Measurements from ENCODE around the gene AEBP1.

GRCh38 chr7:44133295-44133694 is 29.1 kb downstream of the AEBP1 start:
- TF ChIP-seq, protein P1, sequence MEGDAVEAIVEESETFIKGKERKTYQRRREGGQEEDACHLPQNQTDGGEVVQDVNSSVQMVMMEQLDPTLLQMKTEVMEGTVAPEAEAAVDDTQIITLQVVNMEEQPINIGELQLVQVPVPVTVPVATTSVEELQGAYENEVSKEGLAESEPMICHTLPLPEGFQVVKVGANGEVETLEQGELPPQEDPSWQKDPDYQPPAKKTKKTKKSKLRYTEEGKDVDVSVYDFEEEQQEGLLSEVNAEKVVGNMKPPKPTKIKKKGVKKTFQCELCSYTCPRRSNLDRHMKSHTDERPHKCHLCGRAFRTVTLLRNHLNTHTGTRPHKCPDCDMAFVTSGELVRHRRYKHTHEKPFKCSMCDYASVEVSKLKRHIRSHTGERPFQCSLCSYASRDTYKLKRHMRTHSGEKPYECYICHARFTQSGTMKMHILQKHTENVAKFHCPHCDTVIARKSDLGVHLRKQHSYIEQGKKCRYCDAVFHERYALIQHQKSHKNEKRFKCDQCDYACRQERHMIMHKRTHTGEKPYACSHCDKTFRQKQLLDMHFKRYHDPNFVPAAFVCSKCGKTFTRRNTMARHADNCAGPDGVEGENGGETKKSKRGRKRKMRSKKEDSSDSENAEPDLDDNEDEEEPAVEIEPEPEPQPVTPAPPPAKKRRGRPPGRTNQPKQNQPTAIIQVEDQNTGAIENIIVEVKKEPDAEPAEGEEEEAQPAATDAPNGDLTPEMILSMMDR (conservative IDR thresholded peaks at IDR 0.05; ENCODE audit: low read depth in 2 of 2): no peak
- no peak for TF ChIP-seq EZH2 (IDR thresholded peaks at IDR 0.05; ENCODE audit: low read depth, unreplicated experiment)
- no peak for TF ChIP-seq NANOG (IDR thresholded peaks at IDR 0.05; ENCODE audit: borderline replicate concordance)
- TF ChIP-seq POLR2AphosphoS5 (IDR thresholded peaks at IDR 0.05; ENCODE audit: low read depth): no peak
- TF ChIP-seq, protein P2, sequence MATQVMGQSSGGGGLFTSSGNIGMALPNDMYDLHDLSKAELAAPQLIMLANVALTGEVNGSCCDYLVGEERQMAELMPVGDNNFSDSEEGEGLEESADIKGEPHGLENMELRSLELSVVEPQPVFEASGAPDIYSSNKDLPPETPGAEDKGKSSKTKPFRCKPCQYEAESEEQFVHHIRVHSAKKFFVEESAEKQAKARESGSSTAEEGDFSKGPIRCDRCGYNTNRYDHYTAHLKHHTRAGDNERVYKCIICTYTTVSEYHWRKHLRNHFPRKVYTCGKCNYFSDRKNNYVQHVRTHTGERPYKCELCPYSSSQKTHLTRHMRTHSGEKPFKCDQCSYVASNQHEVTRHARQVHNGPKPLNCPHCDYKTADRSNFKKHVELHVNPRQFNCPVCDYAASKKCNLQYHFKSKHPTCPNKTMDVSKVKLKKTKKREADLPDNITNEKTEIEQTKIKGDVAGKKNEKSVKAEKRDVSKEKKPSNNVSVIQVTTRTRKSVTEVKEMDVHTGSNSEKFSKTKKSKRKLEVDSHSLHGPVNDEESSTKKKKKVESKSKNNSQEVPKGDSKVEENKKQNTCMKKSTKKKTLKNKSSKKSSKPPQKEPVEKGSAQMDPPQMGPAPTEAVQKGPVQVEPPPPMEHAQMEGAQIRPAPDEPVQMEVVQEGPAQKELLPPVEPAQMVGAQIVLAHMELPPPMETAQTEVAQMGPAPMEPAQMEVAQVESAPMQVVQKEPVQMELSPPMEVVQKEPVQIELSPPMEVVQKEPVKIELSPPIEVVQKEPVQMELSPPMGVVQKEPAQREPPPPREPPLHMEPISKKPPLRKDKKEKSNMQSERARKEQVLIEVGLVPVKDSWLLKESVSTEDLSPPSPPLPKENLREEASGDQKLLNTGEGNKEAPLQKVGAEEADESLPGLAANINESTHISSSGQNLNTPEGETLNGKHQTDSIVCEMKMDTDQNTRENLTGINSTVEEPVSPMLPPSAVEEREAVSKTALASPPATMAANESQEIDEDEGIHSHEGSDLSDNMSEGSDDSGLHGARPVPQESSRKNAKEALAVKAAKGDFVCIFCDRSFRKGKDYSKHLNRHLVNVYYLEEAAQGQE (IDR thresholded peaks at IDR 0.05; ENCODE audit: unreplicated experiment): no peak
- TF ChIP-seq, protein P3, sequence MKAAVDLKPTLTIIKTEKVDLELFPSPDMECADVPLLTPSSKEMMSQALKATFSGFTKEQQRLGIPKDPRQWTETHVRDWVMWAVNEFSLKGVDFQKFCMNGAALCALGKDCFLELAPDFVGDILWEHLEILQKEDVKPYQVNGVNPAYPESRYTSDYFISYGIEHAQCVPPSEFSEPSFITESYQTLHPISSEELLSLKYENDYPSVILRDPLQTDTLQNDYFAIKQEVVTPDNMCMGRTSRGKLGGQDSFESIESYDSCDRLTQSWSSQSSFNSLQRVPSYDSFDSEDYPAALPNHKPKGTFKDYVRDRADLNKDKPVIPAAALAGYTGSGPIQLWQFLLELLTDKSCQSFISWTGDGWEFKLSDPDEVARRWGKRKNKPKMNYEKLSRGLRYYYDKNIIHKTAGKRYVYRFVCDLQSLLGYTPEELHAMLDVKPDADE (IDR thresholded peaks at IDR 0.05): no peak
- TF ChIP-seq CREB1 (CRISPR knock-in tag; IDR thresholded peaks at IDR 0.05; ENCODE audit: low read depth): no peak
- no peak for TF ChIP-seq EZH2phosphoT487 (IDR thresholded peaks at IDR 0.05; ENCODE audit: unreplicated experiment)
- no peak for TF ChIP-seq JUNB (IDR thresholded peaks at IDR 0.05; ENCODE audit: unreplicated experiment)
- no peak for TF ChIP-seq ZNF331 (CRISPR knock-in tag; IDR thresholded peaks at IDR 0.05; ENCODE audit: low read depth)
